Measurements from ENCODE around the gene ID3. TPM values are rescaled to one million over a fixed set of nuclear protein-coding genes. Genes with fewer than 3 reads are reported as not detected.

The ID3 gene
- total and polyA plus RNA-seq, 2 of the 8 experiments (the other 6 are each of a cell fraction or from before 2014, with no cell fraction given) = 240 to 304 TPM

- no peak overlapping the region for H4K91ac ChIP-seq (replicated peaks; ENCODE audit: insufficient read length, low read length)
- no peak overlapping the region for H4K8ac ChIP-seq (ENCODE audit: extremely low read depth, insufficient read depth, low read length)
- no peaks in the 10 kb centered on the region for H4K20me1 ChIP-seq (replicated peaks in 1 of 2; ENCODE audit: control insufficient read depth in 1 of 2, insufficient read depth in 2 of 2, low read length in 2 of 2)
- no peaks in the 10 kb centered on the region for H3K9me3 ChIP-seq (ENCODE audit: insufficient read depth in 2 of 2, low read depth in 1 of 2, low read length in 1 of 2)
- H3K27me3 ChIP-seq (replicated peaks in 1 of 4; ENCODE audit: control insufficient read depth in 3 of 4, extremely low read depth in 1 of 4, insufficient read depth in 3 of 4, low read length in 3 of 4) = no peaks in the 10 kb centered on the region
- TF ChIP-seq SIX5 (IDR thresholded peaks at IDR 0.05; ENCODE audit: low read depth, low read length) = no peak
- TF ChIP-seq CHD1 (IDR thresholded peaks at IDR 0.05; ENCODE audit: low read depth, low read length) = no peak
- no peak for TF ChIP-seq NANOG (IDR thresholded peaks at IDR 0.05; ENCODE audit: insufficient read depth, low read depth, low read length, poor library complexity, severe bottlenecking)
- no peak for TF ChIP-seq SAP30 (IDR thresholded peaks at IDR 0.05; ENCODE audit: insufficient read depth, insufficient replicate concordance, low read length)
- no peak for TF ChIP-seq RFX5 (IDR thresholded peaks at IDR 0.05; ENCODE audit: borderline replicate concordance, low read depth, low read length)
- no peak for TF ChIP-seq CEBPB (IDR thresholded peaks at IDR 0.05; ENCODE audit: low read depth, low read length)
- TF ChIP-seq PHF8 (conservative IDR thresholded peaks at IDR 0.05; ENCODE audit: low read depth, low read length) = no peak
- TF ChIP-seq POLR2A (IDR thresholded peaks at IDR 0.05; ENCODE audit: control extremely low read depth in 1 of 2, low read depth in 2 of 2, low read length in 2 of 2) = no peak
- no peak for TF ChIP-seq CBX5 (IDR thresholded peaks at IDR 0.05; ENCODE audit: low read depth, low read length)
- TF ChIP-seq KDM5A (IDR thresholded peaks at IDR 0.05; ENCODE audit: low read length) = no peak
- TF ChIP-seq ZNF274 (IDR thresholded peaks at IDR 0.05; ENCODE audit: borderline replicate concordance, extremely low read depth, low read length) = no peak
- no peak for TF ChIP-seq TAF1 (IDR thresholded peaks at IDR 0.05; ENCODE audit: low read depth, low read length)
- no peak for TF ChIP-seq RXRA (IDR thresholded peaks at IDR 0.05; ENCODE audit: insufficient read depth, low read depth, low read length)
- H2BK15ac ChIP-seq (ENCODE audit: low read length) = peak overlapping the region; percentile 49; the same call in 1 of the 2 replicates
- peak overlapping the region; percentile 65 for H3K4ac ChIP-seq (replicated peaks; ENCODE audit: insufficient read length, low read depth, low read length)
- ChIA-PET CTCF (ENCODE audit: partially characterized antibody) (interaction anchor here (0.7 to 3.8 kb wide), 15 partner anchors 11 to 115 kb away, joined by 3 to 18 read pairs (median 4); partner anchors contain the start of gene RPL11), POLR2A (ENCODE audit: partially characterized antibody) (interaction anchor here (1.2 to 15.7 kb wide), 7 partner anchors 8 to 114 kb away, joined by 3 to 283 read pairs (median 6); partner anchors contain the start of genes ID3 and RPL11)
- no peak overlapping the region for H3K4me3 ChIP-seq (ENCODE audit: extremely low read depth in 1 of 4, insufficient read depth in 2 of 4, low read depth in 3 of 4, low read length in 4 of 4)
- H3K18ac ChIP-seq (ENCODE audit: extremely low read depth, low read length) = no peak overlapping the region
- H3K79me2 ChIP-seq (ENCODE audit: control insufficient read depth in 1 of 2, insufficient read depth in 2 of 2, low read length in 2 of 2) = no peaks in the 10 kb centered on the region
- FAIRE-seq = no peak
- no peaks in the 10 kb centered on the region for H3K36me3 ChIP-seq (ENCODE audit: control insufficient read depth in 2 of 4, insufficient read depth in 4 of 4, low read length in 3 of 4)
- peaks cover 2 to 6% (median 3%) of the 10 kb centered on the region in 4 experiments; a peak in 4 of 7 replicates for H3K4me1 ChIP-seq (replicated peaks in 1 of 4; ENCODE audit: control insufficient read depth in 3 of 4, insufficient read depth in 4 of 4, low read length in 3 of 4)
- H3K9ac ChIP-seq (replicated peaks in 1 of 4; ENCODE audit: extremely low read depth in 1 of 4, low read depth in 3 of 4, low read length in 3 of 4) = no peak overlapping the region
- H3K27ac ChIP-seq (ENCODE audit: low read depth, low read length) = no peak overlapping the region
- H2BK5ac ChIP-seq (ENCODE audit: low read depth, low read length) = peak overlapping the region; percentile 62; the same call in 1 of the 2 replicates
- H3K23me2 ChIP-seq (ENCODE audit: low read depth, low read length) = no peaks in the 10 kb centered on the region
- no peak overlapping the region for H2AFZ ChIP-seq (ENCODE audit: low read length)
- 82% methylated on average over 7 of the region's 7 CpGs; no CpG with 5 or more reads in 1 of the 2 experiments for WGBS, 2 experiments (ENCODE audit: extremely low coverage in 1 of 2, insufficient coverage in 1 of 2, insufficient read length in 1 of 2, insufficient replicate concordance in 2 of 2, low coverage in 1 of 2, low lambda C conversion rate in 2 of 2, missing lambda C conversion rate in 1 of 2)
- H2BK120ac ChIP-seq (replicated peaks; ENCODE audit: low read depth, low read length) = peak overlapping the region; percentile 66
- H3K23ac ChIP-seq (ENCODE audit: insufficient read length) = no peak overlapping the region
- H2BK12ac ChIP-seq (ENCODE audit: low read depth, low read length) = no peak overlapping the region
- H4K5ac ChIP-seq (ENCODE audit: insufficient read length, low read depth, low read length) = no peak overlapping the region
- H3K14ac ChIP-seq (ENCODE audit: insufficient read length) = no peak overlapping the region
- no peaks in the 10 kb centered on the region for H3K79me1 ChIP-seq (ENCODE audit: low read depth, low read length)
- no peak overlapping the region for H3K4me2 ChIP-seq (ENCODE audit: insufficient read depth in 1 of 2, low read depth in 2 of 2, low read length in 2 of 2)
- peak overlapping the region; percentile 37; the same call in 1 of the 2 replicates for H2BK20ac ChIP-seq (ENCODE audit: low read length)
- no peak overlapping the region for H3K56ac ChIP-seq (replicated peaks; ENCODE audit: insufficient read length, low read depth, low read length)
- no peak for DNase-seq (ENCODE audit: low read depth in 1 of 2, low spot score in 2 of 2)
- H2AK5ac ChIP-seq (ENCODE audit: low read depth, low read length) = no peak overlapping the region
Observed at GRCh38 chr1:23576338-23577055, 17.2 kb upstream of the ID3 start.

Measured in H1 (cell line).